Activated naive CD8-positive, alpha-beta T cell treated with anti-CD3 and anti-CD28 coated beads, Interleukin-2, amount 50 U/mL, for 16 hours (primary cell): ENCODE results near the gene COL5A1.

Experiments
- DNase-seq: peaks from one replicate; pipeline ENCODE4 v3.0.0-alpha.2; 2020; ENCODE audit warnings: low read depth, low spot score

Gene COL5A1

DNA sequence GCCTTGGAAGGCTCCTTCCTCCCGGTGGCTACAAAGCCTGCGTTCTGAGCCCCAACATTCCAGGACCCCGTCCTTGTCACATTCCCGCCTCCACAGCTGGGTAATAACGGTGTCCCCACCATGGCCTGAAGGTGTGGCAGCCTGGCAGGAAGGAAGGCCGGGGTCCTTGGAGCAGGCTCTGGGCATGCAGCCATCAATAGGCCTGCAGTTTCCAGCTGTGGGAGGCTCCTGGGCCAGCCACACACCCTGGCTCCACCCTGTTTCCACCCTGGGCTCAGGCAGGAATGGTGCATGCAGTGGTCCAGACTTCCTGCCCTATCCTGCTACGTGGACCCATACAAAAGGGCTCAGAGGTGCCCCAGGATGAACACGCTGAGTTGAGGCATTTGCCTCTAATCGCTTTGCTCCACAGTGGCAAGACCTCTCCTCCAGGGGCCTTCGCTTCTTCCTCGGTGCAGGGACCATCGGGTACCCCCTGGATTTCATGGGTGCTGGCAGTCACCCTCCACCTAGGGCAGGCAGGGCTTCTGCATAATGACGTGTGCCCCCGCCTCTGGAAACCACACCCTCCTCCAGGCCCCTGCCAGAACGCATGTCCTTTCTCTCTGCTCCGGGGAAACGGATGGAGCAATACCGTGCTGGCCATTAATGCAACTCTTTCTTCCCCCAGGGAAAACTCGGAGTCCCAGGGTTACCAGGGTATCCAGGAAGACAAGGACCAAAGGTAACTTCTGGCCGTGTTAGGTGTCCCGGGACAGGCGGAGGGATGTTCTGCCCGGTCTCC is 143.9 kb downstream of the COL5A1 start:
- no peak for DNase-seq

DNA sequence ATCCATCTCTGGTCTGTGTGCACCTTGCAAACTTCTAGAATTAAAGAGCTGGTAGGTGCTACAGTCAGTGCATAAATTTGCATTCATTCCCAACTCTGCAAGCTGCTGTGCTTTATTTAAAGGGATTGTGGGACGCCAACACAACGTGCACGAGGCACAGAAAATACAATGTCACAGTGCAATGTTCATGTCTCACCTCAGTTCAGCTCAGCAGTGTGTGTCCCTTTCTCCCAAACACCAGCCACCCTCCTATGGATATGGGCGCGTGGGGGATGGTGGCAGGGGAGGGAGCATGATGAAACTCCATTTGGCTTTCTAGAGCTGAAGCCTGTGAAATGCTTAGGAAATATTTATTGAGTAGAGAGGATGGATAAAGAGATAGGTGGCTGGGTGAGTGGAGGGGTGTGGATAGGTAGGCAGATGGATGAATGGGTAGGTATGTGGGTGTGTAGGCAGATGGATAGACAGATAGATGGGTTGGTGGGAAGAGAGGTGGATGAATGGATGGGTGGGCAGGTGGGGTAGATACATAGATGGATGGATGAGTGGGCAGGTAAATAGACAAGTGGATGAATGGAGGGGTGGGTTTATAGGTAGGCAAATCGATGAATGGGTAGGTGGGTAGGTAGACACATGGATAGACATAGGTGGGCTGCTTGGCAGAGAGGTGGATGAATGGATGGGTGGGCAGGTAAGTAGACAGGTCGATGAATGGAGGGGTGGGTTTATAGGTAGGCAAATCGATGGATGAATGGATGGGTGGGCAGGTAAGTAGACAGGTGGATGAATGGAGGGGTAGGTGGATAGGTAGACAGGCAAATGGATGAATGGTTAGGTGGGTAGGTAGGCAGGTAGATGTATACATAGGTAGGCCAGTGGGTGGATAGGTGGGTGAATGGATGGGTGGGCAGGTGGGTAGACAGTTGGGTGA is 146.3 kb downstream of the COL5A1 start:
- DNase-seq = no peak

DNA sequence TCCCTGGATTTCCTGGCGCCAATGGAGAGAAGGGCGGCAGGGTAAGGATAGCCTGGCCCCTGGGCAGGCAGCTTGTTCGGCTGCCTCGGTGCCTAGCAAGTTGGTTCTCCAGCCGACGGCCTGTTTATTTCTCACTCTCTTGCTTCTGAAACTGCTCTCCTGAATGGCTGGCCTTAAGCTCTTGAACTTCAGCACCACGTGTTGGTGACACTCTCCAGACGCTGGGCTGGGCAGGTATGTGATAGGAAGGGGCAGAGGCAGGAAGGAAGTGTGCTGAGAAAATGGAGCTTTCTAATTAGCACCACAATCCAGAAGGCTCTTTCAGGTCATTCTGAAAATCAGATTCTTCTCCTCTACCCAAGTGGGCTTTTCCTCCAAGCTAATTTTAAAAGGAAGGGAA is 147.6 kb downstream of the COL5A1 start:
- DNase-seq = no peak

DNA sequence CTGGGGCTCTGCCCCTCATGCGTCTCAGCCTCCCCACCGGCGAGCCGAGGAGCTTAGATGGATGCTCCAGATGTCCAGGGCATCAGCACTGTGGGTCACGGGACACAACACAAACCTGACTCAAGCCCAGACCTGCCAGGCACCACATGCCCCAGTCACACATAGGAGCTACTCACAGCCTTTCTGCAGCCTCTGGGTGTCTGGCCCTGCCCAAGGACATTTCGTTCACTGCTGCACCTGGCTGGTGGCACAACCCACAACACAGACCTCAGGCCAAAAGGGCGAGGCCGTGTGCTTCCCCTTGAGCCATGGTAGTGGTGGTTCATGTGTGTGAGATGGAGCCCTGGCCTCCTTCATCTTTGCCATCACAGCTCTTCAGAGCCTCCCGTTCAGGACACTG is 149.4 kb downstream of the COL5A1 start:
- DNase-seq = no peak

DNA sequence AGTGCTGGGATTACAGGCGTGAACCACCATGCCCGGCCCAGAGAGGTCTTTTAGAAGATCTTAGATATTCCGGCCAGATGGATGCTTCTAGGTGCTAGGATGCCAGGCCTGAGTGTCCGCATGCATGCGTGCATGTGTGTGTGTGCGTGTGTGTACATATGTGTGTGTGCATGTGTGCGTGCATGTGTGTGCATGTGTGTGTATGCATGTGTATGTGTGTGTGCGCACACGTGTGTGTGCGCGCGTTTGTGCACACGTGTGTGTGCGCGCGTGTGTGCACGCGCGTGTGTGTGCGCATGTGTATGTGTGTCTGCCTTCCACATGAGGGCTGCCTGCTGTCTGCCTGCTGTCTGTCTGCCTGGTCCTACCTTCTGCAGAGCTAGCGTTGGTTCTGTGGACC is 151.0 kb downstream of the COL5A1 start:
- no peak for DNase-seq

DNA sequence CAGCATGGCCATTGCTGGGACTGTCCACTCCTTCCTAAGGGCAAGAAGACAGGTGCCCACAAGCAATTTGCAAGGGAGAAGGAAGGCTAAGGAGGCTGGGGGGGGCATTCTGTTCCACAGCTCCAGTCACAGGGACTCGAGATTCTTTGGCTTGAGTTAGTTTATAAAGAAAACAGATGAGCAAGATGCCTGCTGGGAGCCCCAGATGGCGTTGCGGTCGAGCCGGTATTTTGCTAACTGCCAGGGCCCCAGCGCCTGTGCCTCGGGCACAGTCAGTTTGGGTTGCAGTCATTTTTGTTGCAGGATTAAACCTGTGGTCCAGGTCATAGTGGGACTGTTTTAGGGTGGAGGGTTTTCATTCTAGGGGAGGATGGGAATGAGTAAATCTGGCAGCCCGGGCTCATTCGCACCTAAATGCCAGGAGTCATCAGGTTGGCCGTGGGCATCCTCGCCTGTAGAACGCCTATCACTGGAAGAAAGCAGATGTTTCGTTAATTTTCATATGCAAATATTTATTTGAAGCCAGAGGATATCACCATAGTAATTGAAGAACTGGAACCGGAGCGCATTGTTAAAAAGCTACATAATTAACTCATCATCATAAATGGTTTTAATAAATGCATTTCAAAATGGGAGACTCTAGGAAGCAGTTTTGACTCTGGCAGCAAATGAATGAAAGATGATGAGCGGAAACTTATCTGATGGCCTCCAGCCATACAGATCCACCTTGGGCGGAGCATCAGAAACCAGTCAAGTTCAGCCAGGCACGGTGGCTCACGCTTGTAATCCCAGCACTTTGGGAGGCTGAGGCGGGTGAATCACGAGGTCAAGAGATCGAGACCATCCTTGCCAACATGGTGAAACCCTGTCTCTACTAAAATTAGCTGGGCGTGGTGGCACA is 151.9 kb downstream of the COL5A1 start:
- DNase-seq = no peak

DNA sequence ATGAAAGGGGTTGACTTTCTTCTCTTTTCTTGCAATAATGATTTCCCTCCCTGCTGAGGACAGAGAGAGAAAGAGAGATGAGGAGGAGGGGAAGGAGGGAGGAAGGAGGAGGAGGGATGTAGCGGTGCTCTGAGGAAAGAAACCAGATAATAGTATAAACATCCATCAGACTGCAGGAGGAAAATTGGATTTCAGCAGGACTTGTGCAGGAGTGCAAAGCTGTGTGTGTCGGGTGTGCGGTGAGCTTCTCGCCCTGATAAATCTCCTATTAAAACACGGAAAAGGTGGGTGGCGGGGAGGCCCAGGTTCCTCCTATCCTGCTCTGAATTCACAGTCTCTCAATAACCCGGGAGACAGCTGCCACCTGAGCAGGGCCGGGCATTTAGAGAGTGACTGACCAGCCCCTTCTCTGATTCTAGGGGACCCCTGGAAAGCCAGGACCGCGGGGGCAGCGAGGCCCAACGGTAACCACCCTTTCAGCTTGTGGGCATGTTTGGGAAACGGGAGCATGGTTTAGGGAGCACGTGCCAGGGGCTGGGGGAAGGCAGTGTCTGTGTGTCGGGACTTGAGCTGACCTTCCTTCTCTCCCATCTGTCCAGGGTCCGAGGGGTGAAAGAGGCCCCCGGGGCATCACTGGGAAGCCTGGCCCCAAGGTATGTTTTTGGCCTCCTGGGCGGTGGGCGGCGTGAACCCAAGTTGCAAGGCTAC is 153.2 kb downstream of the COL5A1 start:
- DNase-seq = no peak

DNA sequence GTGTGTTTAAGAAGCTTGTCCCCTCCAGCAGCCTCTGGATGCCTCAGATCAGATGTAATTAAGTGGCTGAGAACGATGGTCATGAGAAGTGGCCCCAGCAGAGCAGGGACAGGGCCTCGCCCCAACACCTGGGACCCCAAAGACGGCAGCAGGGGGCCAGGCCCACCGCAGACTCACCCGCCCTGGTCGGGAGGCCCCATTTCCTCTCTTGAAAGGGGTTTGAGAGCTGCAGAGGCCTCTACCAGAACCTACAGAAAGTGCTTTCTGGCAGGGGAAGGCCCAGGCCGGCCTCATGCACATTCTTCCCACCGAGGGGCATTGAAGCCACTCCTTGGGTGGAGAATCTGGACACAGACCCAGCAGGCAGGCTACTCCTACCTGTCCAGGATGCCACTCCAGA is 153.8 kb downstream of the COL5A1 start:
- DNase-seq = no peak

DNA sequence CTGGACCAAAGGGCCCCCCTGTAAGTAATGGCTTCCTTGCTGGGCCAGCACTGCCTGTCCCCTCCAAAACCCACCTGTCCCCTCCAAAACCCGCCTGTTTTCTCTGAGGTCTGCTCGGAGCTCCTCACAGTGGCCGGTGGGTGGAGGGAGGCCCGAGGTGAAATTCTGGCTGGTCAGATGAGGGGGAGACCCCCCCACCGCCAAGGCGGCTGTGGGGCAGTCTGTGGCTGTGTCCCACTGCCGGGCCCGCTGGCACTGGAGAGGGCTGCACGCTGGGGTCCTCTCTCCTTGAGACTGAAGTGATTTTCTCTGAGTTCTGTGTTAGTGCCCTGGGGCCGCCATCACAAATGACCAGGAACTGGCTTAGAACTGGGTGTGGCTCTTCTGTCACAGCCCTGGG is 155.3 kb downstream of the COL5A1 start:
- DNase-seq = no peak

DNA sequence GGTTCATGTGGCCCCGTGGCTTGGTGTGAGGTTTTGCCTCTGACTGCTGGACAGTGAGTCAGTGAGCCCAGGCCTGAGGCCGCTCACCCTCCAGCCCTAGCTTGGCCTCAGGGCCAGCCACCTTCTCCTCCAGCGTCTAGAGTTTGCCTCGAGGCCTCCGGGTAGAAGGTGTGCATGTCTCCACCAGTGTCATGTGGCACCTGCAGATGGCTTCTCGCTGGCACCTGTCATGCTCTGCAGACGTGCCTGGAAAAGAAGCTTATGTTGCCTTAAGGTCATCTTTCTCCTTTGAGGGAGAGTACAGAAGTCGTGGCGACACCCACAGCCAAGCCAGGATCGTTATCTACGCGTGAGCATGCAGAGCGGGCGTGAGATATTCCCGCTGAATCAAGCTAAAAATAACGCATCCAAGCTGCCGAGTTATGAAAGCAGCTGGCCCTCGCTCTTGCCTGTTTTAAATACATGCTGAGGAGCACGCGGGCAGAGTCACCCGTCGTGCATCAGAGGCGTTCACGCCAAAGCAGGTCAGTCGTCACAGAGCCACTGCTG is 159.3 kb downstream of the COL5A1 start:
- DNase-seq = no peak

DNA sequence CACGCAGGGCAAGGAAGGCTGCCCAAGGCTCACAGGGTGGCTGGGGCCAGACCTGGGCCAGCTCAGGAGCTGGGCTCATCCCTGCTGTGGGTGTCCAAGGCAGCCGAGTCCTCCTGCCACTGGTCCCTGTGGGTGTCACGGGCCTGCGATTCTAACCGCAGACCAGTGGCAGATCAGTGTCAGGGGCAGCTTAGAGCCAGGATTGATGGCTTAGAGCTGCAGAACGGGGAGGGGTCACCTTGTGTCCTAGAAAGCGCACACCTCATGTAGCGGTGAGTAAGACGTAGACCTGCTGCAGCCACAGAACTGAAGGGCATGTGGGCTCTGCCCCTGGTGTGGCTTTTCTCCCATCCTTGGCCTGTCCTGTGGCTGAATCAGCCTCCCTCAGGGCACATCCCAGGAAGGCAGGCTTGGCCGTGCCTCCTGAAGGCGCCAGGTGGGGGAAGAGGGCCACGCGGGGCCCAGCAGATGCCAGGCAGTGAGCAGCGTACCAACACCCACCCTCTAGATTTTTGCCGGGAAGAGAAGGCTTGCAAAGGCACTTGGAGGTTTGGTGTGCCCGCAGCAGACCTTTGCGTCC is 160.7 kb downstream of the COL5A1 start:
- DNase-seq = no peak

DNA sequence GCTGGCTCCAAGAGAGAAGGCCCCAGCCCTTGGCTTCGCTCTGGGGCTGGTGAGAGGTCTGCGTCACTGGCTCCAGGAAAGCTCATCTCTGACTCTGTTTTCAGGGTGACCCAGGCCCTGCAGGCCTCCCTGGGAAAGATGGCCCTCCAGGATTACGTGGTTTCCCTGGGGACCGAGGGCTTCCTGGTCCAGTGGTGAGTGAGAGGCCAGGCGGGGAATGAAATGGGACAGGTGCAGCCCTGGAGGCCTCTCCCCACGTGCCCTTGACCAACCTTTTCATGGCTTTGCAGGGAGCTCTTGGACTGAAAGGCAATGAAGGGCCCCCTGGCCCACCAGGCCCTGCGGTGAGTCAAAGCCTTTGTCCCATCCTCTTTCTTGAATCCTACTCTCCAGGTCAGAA is 163.3 kb downstream of the COL5A1 start:
- no peak for DNase-seq

DNA sequence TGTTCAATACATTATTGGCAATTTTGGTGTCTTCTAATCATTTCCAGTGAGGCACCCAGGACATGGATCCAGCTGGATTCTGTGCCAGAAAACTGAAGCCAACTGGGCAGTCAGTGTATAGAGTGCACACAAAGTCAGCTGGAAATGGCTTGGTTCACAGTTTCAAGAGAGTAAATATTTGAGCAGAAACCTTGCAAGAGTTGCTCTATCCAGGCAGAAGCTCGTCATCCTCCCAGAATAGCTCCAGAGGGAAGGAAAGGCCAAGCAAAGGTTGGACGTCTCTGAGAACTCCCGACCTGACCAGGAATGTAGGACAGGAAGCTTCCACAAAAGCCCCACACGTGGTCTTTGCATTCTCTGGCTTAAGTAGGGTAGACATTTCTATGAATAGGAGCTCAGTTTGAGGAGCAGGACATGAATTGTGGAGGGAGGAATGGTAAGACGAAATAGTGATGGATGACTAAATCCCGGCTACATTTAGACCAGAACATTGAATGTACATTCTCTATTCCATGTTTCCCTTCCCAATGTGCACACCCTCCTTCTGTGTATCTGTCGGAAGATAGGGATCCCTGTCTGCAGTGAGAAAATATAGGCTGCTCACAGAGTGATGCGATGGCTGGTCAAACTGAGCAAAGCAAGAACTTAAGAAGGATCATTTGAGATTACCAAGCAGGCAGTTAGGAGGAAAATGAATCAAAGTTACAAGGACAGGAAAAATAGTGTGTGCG is 166.3 kb downstream of the COL5A1 start:
- no peak for DNase-seq

DNA sequence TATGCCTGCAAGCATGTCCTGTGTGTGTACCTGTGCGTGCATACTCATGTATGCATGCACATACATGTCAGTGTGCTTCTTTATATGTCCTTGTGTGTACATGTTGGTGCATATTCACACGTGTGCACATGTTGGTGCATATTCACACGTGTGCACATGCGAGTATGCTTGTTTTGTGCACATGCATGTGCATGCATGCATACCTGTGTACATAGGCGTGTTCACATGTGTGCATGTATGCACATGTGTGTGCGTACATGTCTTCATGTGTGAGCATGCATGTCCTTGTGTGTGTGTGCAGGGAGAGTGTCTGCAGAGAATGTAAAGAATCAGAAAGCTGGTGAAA is 166.8 kb downstream of the COL5A1 start:
- no peak for DNase-seq

DNA sequence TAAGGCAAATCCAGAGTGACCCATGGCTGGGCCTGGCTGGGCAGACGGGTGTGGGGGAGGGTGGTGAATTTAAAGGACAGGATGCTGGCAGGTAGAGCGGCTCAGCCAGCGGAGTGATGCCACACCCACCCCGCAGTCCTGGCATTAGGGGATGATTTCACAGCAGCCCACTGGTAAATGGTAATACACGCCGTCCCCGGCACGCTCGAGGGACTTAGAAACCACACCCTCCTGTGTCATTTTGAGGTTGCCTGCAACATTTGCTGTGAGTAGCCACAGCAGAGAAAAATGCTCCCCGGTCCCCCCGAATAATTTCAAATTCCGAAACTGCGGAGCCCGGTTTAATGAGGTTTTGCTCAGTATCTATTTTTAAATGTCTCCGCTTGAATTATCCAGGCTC is 167.7 kb downstream of the COL5A1 start:
- no peak for DNase-seq

DNA sequence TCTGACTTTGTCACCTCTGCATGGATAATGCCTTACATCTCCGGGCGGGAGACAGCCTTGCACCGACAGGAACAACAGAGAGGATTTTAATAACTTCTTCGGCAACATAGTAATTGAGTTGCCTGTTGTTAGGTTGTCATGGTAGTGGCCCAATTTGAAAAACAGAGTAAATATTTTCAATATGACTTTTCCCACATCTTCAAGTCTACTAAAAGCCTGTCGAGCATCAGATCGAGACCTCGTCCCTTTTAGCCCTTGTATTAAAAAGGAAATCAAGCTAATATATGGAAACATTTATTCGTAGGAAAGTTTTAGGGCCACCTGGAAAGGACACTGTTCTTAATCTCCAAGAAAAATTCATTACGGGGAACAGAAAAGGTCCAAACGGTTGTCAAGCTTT is 168.2 kb downstream of the COL5A1 start:
- no peak for DNase-seq

DNA sequence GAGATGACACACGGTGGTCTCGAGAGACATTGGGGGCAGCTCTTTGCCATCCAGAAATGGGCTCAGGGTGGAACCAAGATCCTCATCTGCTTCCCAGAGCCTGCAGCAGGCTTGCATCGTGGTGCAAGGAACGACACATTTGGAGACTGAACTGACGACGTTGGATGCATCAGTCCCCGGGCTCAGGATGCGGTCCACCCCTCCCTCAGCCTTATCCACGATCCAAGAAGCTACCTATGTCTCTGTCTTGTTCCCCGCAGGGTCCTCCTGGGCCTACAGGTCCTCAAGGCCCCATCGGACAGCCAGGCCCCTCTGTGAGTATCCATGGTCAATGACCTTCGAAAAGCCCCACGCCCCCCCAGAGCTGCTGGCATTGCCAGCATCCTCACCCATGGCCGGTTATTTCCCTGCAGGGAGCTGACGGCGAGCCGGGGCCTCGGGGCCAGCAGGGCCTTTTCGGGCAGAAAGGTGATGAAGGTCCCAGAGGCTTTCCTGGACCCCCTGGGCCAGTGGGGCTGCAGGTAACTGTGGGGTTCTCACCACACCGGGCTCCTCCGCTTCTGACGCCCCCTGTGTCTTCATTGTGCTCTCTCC is 169.6 kb downstream of the COL5A1 start:
- no peak for DNase-seq

DNA sequence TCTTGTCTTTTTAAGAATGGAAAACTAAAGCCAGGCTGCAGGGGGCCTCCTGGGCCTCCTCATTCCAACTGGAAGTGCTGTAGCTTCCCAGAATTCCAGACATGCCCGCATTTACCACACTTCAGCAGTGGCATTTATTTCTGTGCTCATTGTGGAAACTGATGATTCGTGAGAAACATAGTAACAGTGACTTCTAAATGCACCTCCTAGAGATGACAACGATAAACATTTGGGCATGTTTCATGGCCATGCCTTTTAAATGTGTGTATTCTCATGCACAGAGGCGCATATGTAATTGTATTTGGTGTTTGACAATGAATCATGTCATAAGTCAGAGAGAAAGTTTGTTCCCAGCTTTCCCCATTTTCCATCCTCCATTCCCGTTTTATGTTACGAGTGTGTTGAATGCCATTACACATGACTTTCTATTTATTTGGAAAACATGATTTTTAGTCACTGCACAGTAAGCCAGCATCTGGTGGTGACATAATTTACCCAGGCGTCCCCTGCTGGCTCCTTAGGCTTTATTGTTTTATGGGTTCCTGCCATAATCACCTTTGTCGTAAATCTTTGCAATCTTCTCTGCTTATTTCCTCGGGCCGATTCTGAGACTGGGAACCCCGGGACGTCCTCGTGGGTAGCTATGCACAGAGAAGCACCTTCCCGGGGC is 170.2 kb downstream of the COL5A1 start:
- no peak for DNase-seq

DNA sequence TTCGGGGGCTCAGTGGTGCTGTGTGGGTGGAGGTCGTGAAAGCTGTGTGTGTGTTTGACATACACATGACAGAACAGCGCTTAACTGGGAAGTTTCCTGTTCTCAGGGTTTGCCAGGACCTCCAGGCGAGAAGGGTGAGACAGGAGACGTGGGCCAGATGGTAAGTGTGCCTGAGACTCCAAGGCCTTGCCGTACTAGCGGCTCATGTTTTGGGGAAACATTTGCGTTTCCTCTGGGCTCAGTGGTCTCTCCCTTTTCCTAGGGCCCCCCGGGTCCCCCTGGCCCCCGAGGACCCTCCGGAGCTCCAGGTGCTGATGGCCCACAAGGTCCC is 170.7 kb downstream of the COL5A1 start:
- DNase-seq = no peak
